ENCODE data around the gene WNT9A. TPM values are rescaled to one million over a fixed set of nuclear protein-coding genes. Genes with fewer than 3 reads are reported as not detected.

WNT9A gene
- total and polyA plus RNA-seq, 12 donors = 0.18 to 2.9 (median 1.0) TPM

GRCh38 chr1:227909188-227909587, 38.5 kb downstream of the WNT9A start:
- intact Hi-C loops (cut with DNase I) = no loop called here
- DNase-seq = no peak
- Histone ChIP-seq H3K4me3 (no peak overlapping the region), H3K4me1 (replicated peaks in 1 of 2) (no peaks in the 10 kb centered on the region), H3K27ac (no peak overlapping the region), H3K36me3 (replicated peaks in 1 of 2) (no peaks in the 10 kb centered on the region), H3K9me3 (replicated peaks in 1 of 3) (no peaks in the 10 kb centered on the region), H3K27me3 (no peaks in the 10 kb centered on the region)
- no peak for TF ChIP-seq POLR2A (IDR thresholded peaks at IDR 0.05)
- TF ChIP-seq, protein P1, sequence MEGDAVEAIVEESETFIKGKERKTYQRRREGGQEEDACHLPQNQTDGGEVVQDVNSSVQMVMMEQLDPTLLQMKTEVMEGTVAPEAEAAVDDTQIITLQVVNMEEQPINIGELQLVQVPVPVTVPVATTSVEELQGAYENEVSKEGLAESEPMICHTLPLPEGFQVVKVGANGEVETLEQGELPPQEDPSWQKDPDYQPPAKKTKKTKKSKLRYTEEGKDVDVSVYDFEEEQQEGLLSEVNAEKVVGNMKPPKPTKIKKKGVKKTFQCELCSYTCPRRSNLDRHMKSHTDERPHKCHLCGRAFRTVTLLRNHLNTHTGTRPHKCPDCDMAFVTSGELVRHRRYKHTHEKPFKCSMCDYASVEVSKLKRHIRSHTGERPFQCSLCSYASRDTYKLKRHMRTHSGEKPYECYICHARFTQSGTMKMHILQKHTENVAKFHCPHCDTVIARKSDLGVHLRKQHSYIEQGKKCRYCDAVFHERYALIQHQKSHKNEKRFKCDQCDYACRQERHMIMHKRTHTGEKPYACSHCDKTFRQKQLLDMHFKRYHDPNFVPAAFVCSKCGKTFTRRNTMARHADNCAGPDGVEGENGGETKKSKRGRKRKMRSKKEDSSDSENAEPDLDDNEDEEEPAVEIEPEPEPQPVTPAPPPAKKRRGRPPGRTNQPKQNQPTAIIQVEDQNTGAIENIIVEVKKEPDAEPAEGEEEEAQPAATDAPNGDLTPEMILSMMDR (IDR thresholded peaks at IDR 0.05) = no peak
- 69 to 81% (median 74%) methylated on average over 2 of the region's 2 CpGs for WGBS, 4 donors

DNA sequence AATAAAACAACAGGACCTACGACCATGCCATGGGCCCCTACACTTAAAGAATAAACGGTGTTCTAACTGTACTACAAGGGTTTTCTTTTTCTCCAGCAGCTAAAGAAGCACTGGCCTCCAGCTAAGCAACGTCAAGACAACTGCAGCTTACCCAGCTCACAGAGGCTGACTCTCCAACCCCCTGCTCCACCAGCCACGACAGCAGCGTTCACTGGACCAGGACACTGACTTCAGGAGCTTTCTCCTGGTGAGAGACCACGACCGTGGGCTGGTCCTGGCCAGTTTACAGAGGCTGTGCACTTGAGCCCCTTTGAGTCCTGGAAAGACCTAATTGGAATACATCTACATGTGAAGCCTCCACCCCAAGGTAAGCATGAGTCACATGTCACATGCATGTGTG, 39.4 kb downstream of the WNT9A start:
- WGBS, 4 donors = 71 to 76% (median 73%) methylated on average over 5 to 7 of the region's 7 CpGs
- no peak overlapping the region for H3K4me3 ChIP-seq
- H3K9me3 ChIP-seq (replicated peaks in 1 of 3) = no peaks in the 10 kb centered on the region
- no peak overlapping the region for H3K27ac ChIP-seq
- TF ChIP-seq POLR2A (IDR thresholded peaks at IDR 0.05) = no peak
- TF ChIP-seq, protein P1 (IDR thresholded peaks at IDR 0.05) = no peak
- no peaks in the 10 kb centered on the region for H3K36me3 ChIP-seq (replicated peaks in 1 of 2)
- intact Hi-C loops (cut with DNase I) = no loop called here
- no peak for DNase-seq
- H3K4me1 ChIP-seq (replicated peaks in 1 of 2) = no peaks in the 10 kb centered on the region
- H3K27me3 ChIP-seq = no peaks in the 10 kb centered on the region

DNA sequence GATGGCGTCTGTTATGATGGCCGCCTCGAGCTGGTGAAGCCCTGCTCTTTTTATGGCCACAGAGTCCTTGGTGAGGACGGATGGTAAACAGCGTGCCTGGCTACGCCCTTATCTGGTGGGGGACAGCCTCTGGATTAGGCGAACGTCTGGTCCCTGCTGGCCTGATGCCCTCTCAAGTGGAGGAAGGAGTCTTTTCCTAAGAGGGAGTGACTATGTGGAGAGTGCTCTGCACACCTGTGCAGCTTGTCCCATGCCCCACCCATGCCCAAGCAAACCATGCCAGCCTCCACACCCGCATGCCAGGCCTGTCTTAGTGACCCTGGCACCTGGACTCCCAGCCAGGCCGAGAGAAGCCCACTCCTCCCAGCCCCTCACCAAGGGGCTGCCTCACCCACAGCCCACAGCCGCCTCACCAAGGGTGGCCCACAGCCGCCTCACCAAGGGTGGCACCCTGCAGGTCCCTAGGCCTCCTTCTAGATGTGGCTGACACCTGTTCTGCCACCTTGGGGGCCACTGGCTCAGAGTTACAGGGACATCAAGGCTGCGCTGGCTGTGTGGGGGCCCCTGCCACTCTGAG, 40.2 kb downstream of the WNT9A start:
- intact Hi-C loops (cut with DNase I) = no loop called here
- Histone ChIP-seq H3K27ac (no peak overlapping the region), H3K27me3 (no peaks in the 10 kb centered on the region), H3K4me1 (replicated peaks in 1 of 2) (no peaks in the 10 kb centered on the region), H3K4me3 (no peak overlapping the region), H3K36me3 (replicated peaks in 1 of 2) (no peaks in the 10 kb centered on the region), H3K9me3 (replicated peaks in 1 of 3) (no peaks in the 10 kb centered on the region)
- WGBS, 4 donors = 83 to 90% (median 85%) methylated on average over 8 to 13 of the region's 13 CpGs
- no peak for DNase-seq
- no peak for TF ChIP-seq POLR2A (IDR thresholded peaks at IDR 0.05)
- TF ChIP-seq, protein P1 (IDR thresholded peaks at IDR 0.05) = no peak

DNA sequence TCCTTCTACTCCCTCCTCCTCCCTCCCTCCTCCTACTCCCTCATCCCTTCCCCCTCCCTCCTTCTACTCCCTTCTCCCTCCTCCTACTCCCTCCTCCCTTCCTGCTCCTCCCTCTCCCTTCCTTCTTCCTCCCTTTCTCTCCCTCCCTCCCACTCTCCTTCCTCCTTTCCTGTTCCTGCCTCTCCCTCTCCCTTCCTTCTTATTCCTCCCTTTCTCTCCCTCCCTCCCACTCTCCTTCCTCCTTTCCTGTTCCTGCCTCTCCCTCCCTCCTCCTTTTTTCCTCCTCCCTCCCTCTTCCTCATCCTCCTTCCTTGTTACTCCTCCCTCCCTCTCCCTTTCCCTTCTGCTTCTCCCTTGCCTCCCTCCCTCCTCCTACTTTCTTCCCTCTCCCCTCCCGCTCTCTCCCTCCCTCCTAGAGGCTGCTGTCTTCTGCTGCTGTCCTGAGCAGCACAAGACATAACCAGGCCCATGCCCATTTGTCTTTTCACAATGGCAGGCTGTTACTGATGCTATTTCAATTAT, 41.1 kb downstream of the WNT9A start:
- Histone ChIP-seq H3K4me3 (no peak overlapping the region), H3K4me1 (replicated peaks in 1 of 2) (no peaks in the 10 kb centered on the region), H3K9me3 (replicated peaks in 1 of 3) (no peaks in the 10 kb centered on the region), H3K27ac (no peak overlapping the region), H3K27me3 (no peaks in the 10 kb centered on the region), H3K36me3 (replicated peaks in 1 of 2) (no peaks in the 10 kb centered on the region)
- DNase-seq = no peak
- intact Hi-C loops (cut with DNase I) = no loop called here
- 84 to 100% (median 96%) methylated on average over 1 of the region's 1 CpG for WGBS, 4 donors
- no peak for TF ChIP-seq POLR2A (IDR thresholded peaks at IDR 0.05)
- TF ChIP-seq, protein P1 (IDR thresholded peaks at IDR 0.05) = no peak
